GM23338 (cell line): ENCODE data around the gene FBXO17. TPM values are rescaled to one million over a fixed set of nuclear protein-coding genes. Genes with fewer than 3 reads are reported as not detected.

Source experiments
- ATAC-seq: fragments of 200-7000 bp; cut with Tn5 transposase; 3 replicates; pipeline ENCODE4 v1.9.1; 2020
- DNase-seq: peaks from one replicate; pipeline ENCODE4 v3.0.0-alpha.2; 2015; ENCODE audit warnings: low spot score
- H2AFZ ChIP-seq: fragments of 200-600 bp; sonication (generic); 2 replicates; pipeline ENCODE4 v1.8.0; 2016; ENCODE audit warnings: antibody characterized with exemption, mild to moderate bottlenecking, moderate library complexity
- H3F3A ChIP-seq: fragments of 200-600 bp; sonication (generic); replicated peaks from 2 replicates; pipeline ENCODE4 v1.8.0; 2017; ENCODE audit warnings: antibody characterized with exemption, mixed run types, low read depth
- H3K27ac ChIP-seq: fragments of 200-600 bp; sonication (generic); 2 replicates; pipeline ENCODE4 v1.6.1; 2016; ENCODE audit warnings: low read depth
- H3K27me3 ChIP-seq: fragments of 200-600 bp; sonication (generic); 2 replicates; pipeline ENCODE4 v1.8.0; 2016; ENCODE audit warnings: mild to moderate bottlenecking, mixed run types, moderate library complexity; ENCODE audit not compliant: insufficient read depth
- H3K36me3 ChIP-seq: fragments of 200-600 bp; sonication (generic); 2 replicates; pipeline ENCODE4 v1.8.0; 2016; ENCODE audit warnings: mild to moderate bottlenecking; ENCODE audit not compliant: insufficient read depth
- H3K4me1 ChIP-seq: fragments of 200-600 bp; sonication (generic); 2 replicates; pipeline ENCODE4 v1.8.0; 2016; ENCODE audit warnings: mild to moderate bottlenecking, moderate library complexity; ENCODE audit not compliant: insufficient read depth
- H3K4me2 ChIP-seq: fragments of 200-600 bp; sonication (generic); 2 replicates; pipeline ENCODE4 v1.7.1; 2017; ENCODE audit warnings: mixed run types
- H3K4me3 ChIP-seq: fragments of 200-600 bp; sonication (generic); 2 replicates; pipeline ENCODE4 v1.6.1; 2016; ENCODE audit warnings: mixed run types
- H3K79me2 ChIP-seq: fragments of 200-600 bp; sonication (generic); replicated peaks from 2 replicates; pipeline ENCODE4 v1.8.0; 2017; ENCODE audit warnings: mild to moderate bottlenecking; ENCODE audit not compliant: insufficient read depth
- H3K9me2 ChIP-seq: fragments of 200-600 bp; sonication (generic); 2 replicates; pipeline ENCODE4 v1.8.0; 2017; ENCODE audit not compliant: insufficient read depth
- H4K20me1 ChIP-seq: fragments of 200-600 bp; sonication (generic); replicated peaks from 2 replicates; pipeline ENCODE4 v1.8.0; 2017; ENCODE audit warnings: mild to moderate bottlenecking; ENCODE audit not compliant: insufficient read depth
- H3K27ac Mint-ChIP-seq: 2 replicates; pipeline ENCODE4 v1.8.0; 2020; ENCODE audit warnings: inconsistent platforms, mild to moderate bottlenecking, moderate library complexity, mixed read lengths
- H3K27me3 Mint-ChIP-seq: 3 replicates; pipeline ENCODE4 v1.8.0; 2022; ENCODE audit warnings: low read depth, mild to moderate bottlenecking, moderate library complexity, mixed read lengths, inconsistent platforms; ENCODE audit not compliant: insufficient read depth, poor library complexity
- H3K36me3 Mint-ChIP-seq: 3 replicates; pipeline ENCODE4 v1.8.0; 2021; ENCODE audit warnings: low read depth, mild to moderate bottlenecking, inconsistent platforms, moderate library complexity, mixed read lengths
- H3K4me1 Mint-ChIP-seq: 3 replicates; pipeline ENCODE4 v1.8.0; 2020; ENCODE audit warnings: mild to moderate bottlenecking, inconsistent platforms, mixed read lengths
- H3K4me3 Mint-ChIP-seq: 3 replicates; pipeline ENCODE4 v1.8.0; 2021; ENCODE audit warnings: moderate library complexity, mild to moderate bottlenecking, inconsistent platforms, mixed read lengths
- H3K9me3 Mint-ChIP-seq: 3 replicates; pipeline ENCODE4 v1.8.0; 2020; ENCODE audit warnings: moderate library complexity, mild to moderate bottlenecking, inconsistent platforms, mixed read lengths
- CREB1 ChIP-seq: fragments of 250-450 bp; sonication (Bioruptor Pico); IDR thresholded peaks from 2 replicates; pipeline ENCODE4 v1.5.0; 2020; ENCODE audit warnings: low read depth, mild to moderate bottlenecking, moderate library complexity
- ETS1 ChIP-seq: IDR thresholded peaks from 2 replicates; pipeline ENCODE4 v1.6.1; 2016; ENCODE audit warnings: antibody characterized with exemption
- EZH2phosphoT487 ChIP-seq: fragments of 200-600 bp; sonication (generic); IDR thresholded peaks from one replicate; pipeline ENCODE4 v1.8.1; 2018; ENCODE audit warnings: antibody characterized with exemption; ENCODE audit not compliant: unreplicated experiment
- JUNB ChIP-seq: IDR thresholded peaks from one replicate; pipeline ENCODE4 v1.6.1; 2016; ENCODE audit warnings: antibody characterized with exemption; ENCODE audit not compliant: unreplicated experiment
- POLR2AphosphoS5 ChIP-seq: IDR thresholded peaks from 2 replicates; pipeline ENCODE4 v1.6.1; 2016; ENCODE audit warnings: antibody characterized with exemption, low read depth
- STAT1 ChIP-seq: IDR thresholded peaks from one replicate; pipeline ENCODE4 v1.6.1; 2016; ENCODE audit warnings: antibody characterized with exemption; ENCODE audit not compliant: unreplicated experiment
- ZNF114 ChIP-seq: fragments of 250-450 bp; sonication (Bioruptor Pico); IDR thresholded peaks from 2 replicates; pipeline ENCODE4 v1.5.0; 2020; ENCODE audit warnings: mild to moderate bottlenecking, moderate library complexity
- ZNF331 ChIP-seq: fragments of 250-450 bp; sonication (Bioruptor Pico); IDR thresholded peaks from 2 replicates; pipeline ENCODE4 v1.5.0; 2020; ENCODE audit warnings: low read depth, mild to moderate bottlenecking, moderate library complexity
- ZNF462 ChIP-seq: fragments of 250-450 bp; sonication (Bioruptor Pico); IDR thresholded peaks from 2 replicates; pipeline ENCODE4 v1.5.0; 2020; ENCODE audit warnings: mild to moderate bottlenecking, moderate library complexity
- polyA plus RNA-seq: library from polyadenylated mRNA; unstranded; fragments of >200 nt; fragmentation: Nextera tagmentation; extraction: Ambion mirVana; gene quantifications from 2 replicates; pipeline ENCODE4 v1.2.1, GENCODE V29; 2016
- total RNA-seq: library from RNA; depleted of rRNA; stranded (reverse); fragments of >200 nt; shearing (Covaris generic); gene quantifications from 2 replicates; pipeline ENCODE4 v1.2.3, GENCODE V29; 2014
- TF ChIP-seq, protein P1 (sequence below), 2 experiments: fragments of 200-600 bp in 1 of 2; sonication (generic) in 1 of 2; conservative IDR thresholded peaks; 2 replicates each; pipeline versions ENCODE4 v1.5.1 to v1.6.1; 2016 to 2017; ENCODE audit warnings: antibody characterized with exemption in 2 of 2, low read depth in 2 of 2, mild to moderate bottlenecking in 2 of 2, moderate library complexity in 1 of 2

Gene FBXO17
- total and polyA plus RNA-seq, 2 experiments from 2014 or later, result 17.2 to 29.0 TPM

DNA sequence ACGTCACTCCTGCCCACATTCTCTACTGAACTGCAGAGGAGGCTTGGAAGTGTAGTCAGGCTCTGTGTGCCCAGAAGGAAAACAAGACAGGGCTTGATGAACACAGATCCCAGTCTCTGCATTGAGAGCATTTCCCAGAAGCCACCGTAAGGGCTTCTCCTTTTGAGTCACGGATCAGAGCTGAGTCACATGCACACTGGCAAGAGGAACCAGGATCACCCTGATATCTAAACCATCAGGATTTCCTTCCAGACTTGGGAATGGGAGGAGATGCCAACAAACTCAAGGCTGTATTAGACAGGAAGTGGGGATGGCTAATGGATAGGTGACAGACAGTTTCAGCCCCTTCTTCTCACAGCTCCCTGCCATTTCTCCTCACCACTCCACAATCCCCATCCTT, 17.7 kb upstream of the FBXO17 start:
- ATAC-seq, result no peak

More for the DNA sequence above, 17.7 kb upstream of the FBXO17 start:
- Histone ChIP-seq H3K27me3 (no peaks in the 10 kb centered on the region), H3K36me3 (no peaks in the 10 kb centered on the region), H4K20me1 (no peaks in the 10 kb centered on the region), H3K79me2 (no peaks in the 10 kb centered on the region), H3F3A (no peaks in the 10 kb centered on the region), H3K4me1 (peaks cover 5% of the 10 kb centered on the region), H3K4me3 (no peak overlapping the region), H2AFZ (no peak overlapping the region), H3K27ac (no peak overlapping the region), H3K9me2 (no peaks in the 10 kb centered on the region), H3K4me2 (no peak overlapping the region)
- Mint-ChIP-seq H3K4me3 (no peak overlapping the region), H3K9me3 (no peaks in the 10 kb centered on the region), H3K27me3 (peaks cover 9% of the 10 kb centered on the region), H3K36me3 (no peaks in the 10 kb centered on the region), H3K27ac (no peak overlapping the region), H3K4me1 (peaks cover 6% of the 10 kb centered on the region)
- TF ChIP-seq CREB1 (CRISPR knock-in tag) (no peak), JUNB (no peak), ZNF114 (CRISPR knock-in tag) (no peak), STAT1 (no peak), ETS1 (no peak), ZNF462 (CRISPR knock-in tag) (no peak), POLR2AphosphoS5 (no peak), ZNF331 (CRISPR knock-in tag) (no peak), EZH2phosphoT487 (no peak)
- TF ChIP-seq, protein P1, sequence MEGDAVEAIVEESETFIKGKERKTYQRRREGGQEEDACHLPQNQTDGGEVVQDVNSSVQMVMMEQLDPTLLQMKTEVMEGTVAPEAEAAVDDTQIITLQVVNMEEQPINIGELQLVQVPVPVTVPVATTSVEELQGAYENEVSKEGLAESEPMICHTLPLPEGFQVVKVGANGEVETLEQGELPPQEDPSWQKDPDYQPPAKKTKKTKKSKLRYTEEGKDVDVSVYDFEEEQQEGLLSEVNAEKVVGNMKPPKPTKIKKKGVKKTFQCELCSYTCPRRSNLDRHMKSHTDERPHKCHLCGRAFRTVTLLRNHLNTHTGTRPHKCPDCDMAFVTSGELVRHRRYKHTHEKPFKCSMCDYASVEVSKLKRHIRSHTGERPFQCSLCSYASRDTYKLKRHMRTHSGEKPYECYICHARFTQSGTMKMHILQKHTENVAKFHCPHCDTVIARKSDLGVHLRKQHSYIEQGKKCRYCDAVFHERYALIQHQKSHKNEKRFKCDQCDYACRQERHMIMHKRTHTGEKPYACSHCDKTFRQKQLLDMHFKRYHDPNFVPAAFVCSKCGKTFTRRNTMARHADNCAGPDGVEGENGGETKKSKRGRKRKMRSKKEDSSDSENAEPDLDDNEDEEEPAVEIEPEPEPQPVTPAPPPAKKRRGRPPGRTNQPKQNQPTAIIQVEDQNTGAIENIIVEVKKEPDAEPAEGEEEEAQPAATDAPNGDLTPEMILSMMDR (conservative IDR thresholded peaks at IDR 0.05; ENCODE audit: low read depth in 2 of 2), result no peak
- no peak for DNase-seq
